ENCODE measurements around the gene TNN.

DNA sequence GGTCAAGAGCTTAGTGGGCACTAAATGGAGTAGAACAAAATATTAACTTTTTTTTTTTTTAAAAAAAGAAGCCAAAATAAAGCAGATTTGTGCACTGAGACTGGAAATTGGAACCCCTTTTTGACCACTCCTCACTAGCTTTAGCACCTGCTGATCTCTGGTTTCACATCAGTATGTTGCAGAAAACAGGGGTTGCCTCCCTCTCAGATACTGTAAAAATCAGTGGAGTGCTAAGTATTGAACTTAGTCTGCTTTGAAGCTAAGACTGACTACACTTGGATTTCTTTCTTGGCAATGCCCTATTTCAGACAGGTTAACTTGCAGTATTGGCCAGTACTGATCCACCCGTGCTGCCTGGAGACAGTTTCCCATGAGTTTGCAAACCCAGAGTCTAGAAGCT, 127.6 kb downstream of the TNN start:
- TF ChIP-seq, protein P1, sequence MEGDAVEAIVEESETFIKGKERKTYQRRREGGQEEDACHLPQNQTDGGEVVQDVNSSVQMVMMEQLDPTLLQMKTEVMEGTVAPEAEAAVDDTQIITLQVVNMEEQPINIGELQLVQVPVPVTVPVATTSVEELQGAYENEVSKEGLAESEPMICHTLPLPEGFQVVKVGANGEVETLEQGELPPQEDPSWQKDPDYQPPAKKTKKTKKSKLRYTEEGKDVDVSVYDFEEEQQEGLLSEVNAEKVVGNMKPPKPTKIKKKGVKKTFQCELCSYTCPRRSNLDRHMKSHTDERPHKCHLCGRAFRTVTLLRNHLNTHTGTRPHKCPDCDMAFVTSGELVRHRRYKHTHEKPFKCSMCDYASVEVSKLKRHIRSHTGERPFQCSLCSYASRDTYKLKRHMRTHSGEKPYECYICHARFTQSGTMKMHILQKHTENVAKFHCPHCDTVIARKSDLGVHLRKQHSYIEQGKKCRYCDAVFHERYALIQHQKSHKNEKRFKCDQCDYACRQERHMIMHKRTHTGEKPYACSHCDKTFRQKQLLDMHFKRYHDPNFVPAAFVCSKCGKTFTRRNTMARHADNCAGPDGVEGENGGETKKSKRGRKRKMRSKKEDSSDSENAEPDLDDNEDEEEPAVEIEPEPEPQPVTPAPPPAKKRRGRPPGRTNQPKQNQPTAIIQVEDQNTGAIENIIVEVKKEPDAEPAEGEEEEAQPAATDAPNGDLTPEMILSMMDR (IDR thresholded peaks at IDR 0.05), result no peak
- no peak for TF ChIP-seq POLR2A (IDR thresholded peaks at IDR 0.05)
